HG02678 (cell line): Measurements from ENCODE around the gene PRDX4.
A peak's percentile ranks its signal among the peaks of the same experiment; 100 is the strongest.
"Not testable (repeated sequence)": the region's sequence is repeated elsewhere in the genome, so short reads cannot be mapped to it uniquely, and the experiment has no call there.

Source experiments
- ATAC-seq: cut with Tn5 transposase; IDR thresholded peaks from one replicate; pipeline ENCODE4 v1.9.1; 2021; ENCODE audit warnings: mild to moderate bottlenecking, moderate library complexity; ENCODE audit not compliant: unreplicated experiment

PRDX4 gene

GRCh38 chrX:23670528-23670927 lies 3.2 kb downstream of the PRDX4 start:
- ATAC-seq, result no peak

DNA sequence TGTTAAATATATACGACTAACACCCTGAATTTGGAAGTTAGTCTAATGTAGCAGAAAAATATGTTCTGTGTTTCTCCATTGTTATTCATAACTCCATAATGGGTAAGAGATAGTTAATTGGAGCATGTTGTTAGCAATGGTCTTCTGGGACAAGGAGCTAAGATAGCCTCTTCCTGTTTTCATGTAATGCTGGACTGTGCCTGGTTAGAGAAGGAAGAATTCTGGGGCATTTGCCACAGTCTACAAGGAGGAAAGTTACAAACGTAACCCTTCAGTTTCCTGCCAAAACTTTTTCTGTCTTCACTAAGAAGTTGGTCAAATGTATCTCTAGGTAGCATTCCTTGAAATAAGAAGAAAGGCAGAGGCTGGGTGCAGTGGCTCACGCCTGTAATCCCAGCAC lies 5.8 kb downstream of the PRDX4 start:
- no peak for ATAC-seq

GRCh38 chrX:23676486-23676885 lies 9.2 kb downstream of the PRDX4 start:
- ATAC-seq, result not testable (repeated sequence)

DNA sequence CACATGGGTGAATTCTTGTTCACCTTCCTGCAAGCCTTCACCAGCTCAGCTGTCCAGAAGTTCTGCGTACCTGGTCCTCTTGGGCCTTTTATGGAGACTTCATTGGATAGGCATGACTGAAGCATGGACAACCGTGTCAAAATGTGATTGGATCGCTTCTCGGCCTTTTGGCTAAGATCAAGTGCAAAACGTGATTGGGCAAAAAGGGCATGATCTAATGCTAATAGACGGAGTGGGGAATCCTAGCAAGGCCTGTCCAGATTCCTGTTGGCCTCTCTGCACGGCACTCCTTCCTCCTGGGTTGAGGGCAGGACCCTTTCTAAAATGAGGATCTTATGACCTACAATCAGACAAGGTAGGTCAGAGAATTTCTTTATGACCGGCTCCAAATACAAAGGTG lies 24.9 kb downstream of the PRDX4 start:
- ATAC-seq, result no peak

- ATAC-seq, result no peak
These were observed 27.3 kb downstream of the PRDX4 start for GRCh38 chrX:23694606-23695005.

- no peak for ATAC-seq
These were observed 32.4 kb downstream of the PRDX4 start for GRCh38 chrX:23699636-23700194.

- no peak for ATAC-seq
These were observed 37.4 kb downstream of the PRDX4 start for GRCh38 chrX:23704673-23705206.

GRCh38 chrX:23705235-23705634 lies 37.9 kb downstream of the PRDX4 start:
- no peak for ATAC-seq

- ATAC-seq, result no peak
These were observed 52.9 kb downstream of the PRDX4 start for GRCh38 chrX:23720117-23720677.

GRCh38 chrX:23726191-23726590 lies 58.9 kb downstream of the PRDX4 start:
- no peak for ATAC-seq

- no peak for ATAC-seq
These were observed 59.9 kb downstream of the PRDX4 start for GRCh38 chrX:23727206-23727605.

DNA sequence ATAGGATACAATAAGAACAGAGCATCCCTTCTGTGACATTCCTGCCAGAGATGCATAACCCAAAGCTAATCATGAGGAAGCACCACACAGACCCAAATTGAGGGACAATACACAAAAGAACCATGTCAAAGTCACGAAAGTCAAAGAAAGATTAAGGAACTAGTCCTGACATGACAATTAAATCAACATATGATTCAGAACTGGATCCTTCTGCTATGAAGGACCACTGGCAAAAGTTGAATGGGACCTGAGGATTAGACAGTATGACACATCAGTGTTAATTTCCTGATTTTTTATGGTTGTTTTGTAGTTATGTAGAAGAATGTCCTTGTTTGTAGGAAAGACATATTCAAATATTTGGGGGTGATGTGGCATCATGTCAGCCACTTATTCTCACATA lies 61.9 kb downstream of the PRDX4 start:
- no peak for ATAC-seq

GRCh38 chrX:23731951-23732350 lies 64.7 kb downstream of the PRDX4 start:
- ATAC-seq, result no peak

DNA sequence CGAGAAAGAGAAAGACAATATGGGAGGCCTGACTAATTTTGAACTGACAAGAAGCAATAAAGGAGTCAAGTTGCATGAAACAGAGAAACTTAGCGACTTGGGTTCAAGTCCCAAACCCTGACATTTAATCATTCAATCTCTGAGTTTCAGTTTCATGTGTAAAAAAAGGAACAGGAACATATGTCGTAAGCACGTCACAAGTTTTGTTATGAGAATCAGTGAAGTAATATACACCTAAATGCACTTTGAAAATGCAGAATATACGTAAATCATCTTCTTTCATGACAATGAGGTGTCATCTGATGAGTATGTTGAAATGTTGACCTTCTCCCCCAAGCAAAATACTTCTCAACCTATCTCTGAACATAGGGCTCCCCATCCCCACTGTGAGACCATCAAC lies 65.4 kb downstream of the PRDX4 start:
- peak; percentile 76 for ATAC-seq
